ENCODE data around the gene MAN2B2. TPM values are rescaled to one million over a fixed set of nuclear protein-coding genes. Genes with fewer than 3 reads are reported as not detected.

Gene MAN2B2
- total RNA-seq, 1 experiment from 2014 or later, result 20.5 TPM

DNA sequence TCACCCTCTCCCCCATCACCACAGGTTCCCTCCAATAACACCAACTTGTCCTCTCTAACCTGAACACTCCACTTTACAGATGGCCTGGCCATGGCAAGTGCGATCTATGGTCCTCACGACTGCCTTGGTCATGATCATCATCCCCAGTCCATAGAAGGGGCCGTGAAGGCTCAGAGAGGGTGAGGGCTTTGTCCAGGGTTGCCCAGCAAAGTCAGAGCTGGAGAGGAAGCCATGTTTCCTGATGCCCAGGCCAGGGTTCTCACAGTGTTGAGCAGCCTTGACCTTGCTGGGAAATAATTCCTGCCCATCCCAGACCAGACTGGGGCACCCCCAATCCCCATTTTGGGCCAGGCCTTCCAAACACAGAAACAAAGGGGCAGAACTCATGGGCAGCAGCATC lies 42.9 kb upstream of the MAN2B2 start:
- no peaks in the 10 kb centered on the region; the same call in 1 of the 2 replicates for H3K27me3 ChIP-seq (replicated peaks; ENCODE audit: control insufficient read depth, insufficient read depth, low read length)
- no peak for DNase-seq
- TF ChIP-seq, protein P1, sequence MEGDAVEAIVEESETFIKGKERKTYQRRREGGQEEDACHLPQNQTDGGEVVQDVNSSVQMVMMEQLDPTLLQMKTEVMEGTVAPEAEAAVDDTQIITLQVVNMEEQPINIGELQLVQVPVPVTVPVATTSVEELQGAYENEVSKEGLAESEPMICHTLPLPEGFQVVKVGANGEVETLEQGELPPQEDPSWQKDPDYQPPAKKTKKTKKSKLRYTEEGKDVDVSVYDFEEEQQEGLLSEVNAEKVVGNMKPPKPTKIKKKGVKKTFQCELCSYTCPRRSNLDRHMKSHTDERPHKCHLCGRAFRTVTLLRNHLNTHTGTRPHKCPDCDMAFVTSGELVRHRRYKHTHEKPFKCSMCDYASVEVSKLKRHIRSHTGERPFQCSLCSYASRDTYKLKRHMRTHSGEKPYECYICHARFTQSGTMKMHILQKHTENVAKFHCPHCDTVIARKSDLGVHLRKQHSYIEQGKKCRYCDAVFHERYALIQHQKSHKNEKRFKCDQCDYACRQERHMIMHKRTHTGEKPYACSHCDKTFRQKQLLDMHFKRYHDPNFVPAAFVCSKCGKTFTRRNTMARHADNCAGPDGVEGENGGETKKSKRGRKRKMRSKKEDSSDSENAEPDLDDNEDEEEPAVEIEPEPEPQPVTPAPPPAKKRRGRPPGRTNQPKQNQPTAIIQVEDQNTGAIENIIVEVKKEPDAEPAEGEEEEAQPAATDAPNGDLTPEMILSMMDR (IDR thresholded peaks at IDR 0.05; ENCODE audit: insufficient read depth in 1 of 2, low read depth in 1 of 2, low read length in 1 of 2, severe bottlenecking in 1 of 2, unreplicated experiment in 1 of 2), result no peak
- no peaks in the 10 kb centered on the region for H3K4me1 Mint-ChIP-seq (ENCODE audit: low read depth, unreplicated experiment)
- H3K36me3 Mint-ChIP-seq (ENCODE audit: insufficient read depth, unreplicated experiment), result no peaks in the 10 kb centered on the region
- H3K36me3 ChIP-seq (ENCODE audit: control insufficient read depth, insufficient read depth, low read length), result no peaks in the 10 kb centered on the region
- ChIA-PET CTCF (no interaction called here), POLR2A (no interaction called here)
- no peaks in the 10 kb centered on the region for H3K9me3 Mint-ChIP-seq (ENCODE audit: unreplicated experiment)
- peaks cover 6% of the 10 kb centered on the region for H3K27me3 Mint-ChIP-seq (ENCODE audit: insufficient read depth, unreplicated experiment)
- H3K4me3 ChIP-seq (ENCODE audit: low read depth, low read length), result no peak overlapping the region
- H3K9me3 ChIP-seq, result 0 out of 2 replicates have a peak, but pooled peaks cover 2% of the 10 kb centered on the region
- intact Hi-C loops (cut with micrococcal nuclease; ENCODE audit: unreplicated experiment), result no loop called here
- no peak overlapping the region for H3K4me3 Mint-ChIP-seq (ENCODE audit: unreplicated experiment)
- no peaks in the 10 kb centered on the region for H3K4me1 ChIP-seq
- BruUV-seq (replicated peaks), result no TSS peak
- H3K27ac Mint-ChIP-seq (ENCODE audit: unreplicated experiment), result no peak overlapping the region

DNA sequence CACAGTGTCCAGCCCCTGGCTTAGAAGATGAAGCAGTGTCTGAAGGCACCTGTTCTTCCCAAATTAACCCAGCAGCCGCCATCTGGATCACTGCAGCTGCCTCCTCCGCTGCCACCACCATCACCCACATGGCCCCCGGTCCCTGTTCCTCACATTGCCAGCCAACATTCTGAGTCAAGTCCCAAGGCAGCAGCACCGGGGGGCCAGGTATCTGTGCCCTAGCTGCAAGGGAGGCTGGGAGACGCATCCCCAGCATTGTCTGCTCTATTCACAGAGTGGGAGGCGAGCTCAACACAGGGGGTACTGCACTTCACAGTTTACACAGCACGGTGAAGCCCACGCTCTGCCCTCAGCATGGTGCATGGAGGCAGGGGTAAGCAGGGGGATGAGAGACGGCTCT lies 42.3 kb upstream of the MAN2B2 start:
- DNase-seq, result no peak
- H3K27me3 ChIP-seq (replicated peaks; ENCODE audit: control insufficient read depth, insufficient read depth, low read length), result no peaks in the 10 kb centered on the region; the same call in 1 of the 2 replicates
- no peaks in the 10 kb centered on the region for H3K9me3 Mint-ChIP-seq (ENCODE audit: unreplicated experiment)
- peaks cover 4% of the 10 kb centered on the region for H3K27me3 Mint-ChIP-seq (ENCODE audit: insufficient read depth, unreplicated experiment)
- no peak overlapping the region for H3K4me3 ChIP-seq (ENCODE audit: low read depth, low read length)
- no peak overlapping the region for H3K4me3 Mint-ChIP-seq (ENCODE audit: unreplicated experiment)
- POLR2A ChIA-PET, result no interaction called here
- intact Hi-C loops (cut with micrococcal nuclease; ENCODE audit: unreplicated experiment), result no loop called here
- no peaks in the 10 kb centered on the region for H3K36me3 ChIP-seq (ENCODE audit: control insufficient read depth, insufficient read depth, low read length)
- H3K4me1 Mint-ChIP-seq (ENCODE audit: low read depth, unreplicated experiment), result no peaks in the 10 kb centered on the region
- no peak overlapping the region for H3K27ac Mint-ChIP-seq (ENCODE audit: unreplicated experiment)
- H3K4me1 ChIP-seq, result no peaks in the 10 kb centered on the region
- H3K9me3 ChIP-seq, result 0 out of 2 replicates have a peak, but pooled peaks cover 2% of the 10 kb centered on the region
- CTCF ChIA-PET, result no interaction called here
- TF ChIP-seq, protein P1 (IDR thresholded peaks at IDR 0.05; ENCODE audit: insufficient read depth in 1 of 2, low read depth in 1 of 2, low read length in 1 of 2, severe bottlenecking in 1 of 2, unreplicated experiment in 1 of 2), result no peak
- no TSS peak for BruUV-seq (replicated peaks)
- H3K36me3 Mint-ChIP-seq (ENCODE audit: insufficient read depth, unreplicated experiment), result no peaks in the 10 kb centered on the region

DNA sequence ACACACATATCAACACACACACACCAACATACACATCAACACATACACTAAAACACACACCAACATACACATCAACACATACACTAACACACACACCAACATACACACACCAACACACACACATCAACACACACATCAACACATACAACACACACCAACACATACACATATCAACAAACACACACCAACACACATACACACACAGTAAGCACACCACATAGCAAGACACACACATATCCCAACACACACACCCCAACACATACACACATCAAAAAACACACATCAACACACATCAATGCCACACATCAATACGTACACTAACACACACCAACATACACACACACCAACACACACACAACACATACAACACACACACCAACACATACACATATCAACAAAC lies 40.9 kb upstream of the MAN2B2 start:
- TF ChIP-seq, protein P1 (IDR thresholded peaks at IDR 0.05; ENCODE audit: insufficient read depth in 1 of 2, low read depth in 1 of 2, low read length in 1 of 2, severe bottlenecking in 1 of 2, unreplicated experiment in 1 of 2), result no peak
- Mint-ChIP-seq H3K4me1 (ENCODE audit: low read depth, unreplicated experiment) (no peaks in the 10 kb centered on the region), H3K36me3 (ENCODE audit: insufficient read depth, unreplicated experiment) (no peaks in the 10 kb centered on the region), H3K4me3 (ENCODE audit: unreplicated experiment) (no peak overlapping the region), H3K27me3 (ENCODE audit: insufficient read depth, unreplicated experiment) (peaks cover 7% of the 10 kb centered on the region), H3K27ac (ENCODE audit: unreplicated experiment) (no peak overlapping the region), H3K9me3 (ENCODE audit: unreplicated experiment) (no peaks in the 10 kb centered on the region)
- DNase-seq, result no peak
- Histone ChIP-seq H3K4me3 (ENCODE audit: low read depth, low read length) (no peak overlapping the region), H3K27me3 (replicated peaks; ENCODE audit: control insufficient read depth, insufficient read depth, low read length) (no peaks in the 10 kb centered on the region; the same call in 1 of the 2 replicates), H3K9me3 (0 out of 2 replicates have a peak, but pooled peaks cover 2% of the 10 kb centered on the region), H3K4me1 (no peaks in the 10 kb centered on the region), H3K36me3 (ENCODE audit: control insufficient read depth, insufficient read depth, low read length) (no peaks in the 10 kb centered on the region)
- BruUV-seq (replicated peaks), result no TSS peak
- intact Hi-C loops (cut with micrococcal nuclease; ENCODE audit: unreplicated experiment), result no loop called here
- CTCF ChIA-PET, result no interaction called here
- POLR2A ChIA-PET, result no interaction called here
